HG02678 (cell line): Measurements from ENCODE around the gene SSPN.
"Not testable (repeated sequence)": the region's sequence is repeated elsewhere in the genome, so short reads cannot be mapped to it uniquely, and the experiment has no call there.

Experiments used
- ATAC-seq: cut with Tn5 transposase; IDR thresholded peaks from one replicate; pipeline ENCODE4 v1.9.1; 2021; ENCODE audit warnings: mild to moderate bottlenecking, moderate library complexity; ENCODE audit not compliant: unreplicated experiment

The SSPN gene

GRCh38 chr12:26226629-26227360 lies 31.4 kb downstream of the SSPN start:
- ATAC-seq: no peak

GRCh38 chr12:26227361-26227745 lies 32.0 kb downstream of the SSPN start:
- ATAC-seq: no peak

GRCh38 chr12:26229910-26230309 lies 34.5 kb downstream of the SSPN start:
- no peak for ATAC-seq

- no peak for ATAC-seq
These were observed 36.1 kb downstream of the SSPN start for GRCh38 chr12:26231470-26231869.

- no peak for ATAC-seq
These were observed 36.5 kb downstream of the SSPN start for GRCh38 chr12:26231921-26232320.

GRCh38 chr12:26233631-26234030 lies 38.3 kb downstream of the SSPN start:
- no peak for ATAC-seq

- ATAC-seq: not testable (repeated sequence)
These were observed 40.1 kb downstream of the SSPN start for GRCh38 chr12:26235465-26235864.

GRCh38 chr12:26238341-26239121 lies 43.2 kb downstream of the SSPN start:
- ATAC-seq: no peak

GRCh38 chr12:26239122-26239851 lies 43.9 kb downstream of the SSPN start:
- ATAC-seq: no peak

- no peak for ATAC-seq
These were observed 44.8 kb downstream of the SSPN start for GRCh38 chr12:26239852-26240815.

GRCh38 chr12:26241080-26241479 lies 45.7 kb downstream of the SSPN start:
- ATAC-seq: no peak

- no peak for ATAC-seq
These were observed 47.3 kb downstream of the SSPN start for GRCh38 chr12:26242683-26243082.

- ATAC-seq: no peak
These were observed 49.1 kb downstream of the SSPN start for GRCh38 chr12:26244503-26244902.

- no peak for ATAC-seq
These were observed 50.0 kb downstream of the SSPN start for GRCh38 chr12:26245175-26245942.

- no peak for ATAC-seq
These were observed 51.3 kb downstream of the SSPN start for GRCh38 chr12:26246483-26247164.

GRCh38 chr12:26247873-26248272 lies 52.5 kb downstream of the SSPN start:
- no peak for ATAC-seq

- ATAC-seq: no peak
These were observed 55.4 kb downstream of the SSPN start for GRCh38 chr12:26250801-26251200.

GRCh38 chr12:26251600-26251999 lies 56.2 kb downstream of the SSPN start:
- ATAC-seq: no peak

- ATAC-seq: no peak
These were observed 57.6 kb downstream of the SSPN start for GRCh38 chr12:26252946-26253345.
